ENCODE measurements around the gene BCL3.

BCL3 gene

GRCh38 chr19:44728178-44728577, 20.3 kb upstream of the BCL3 start:
- DNase-seq (ENCODE audit: low read depth), result no peak
- no peak overlapping the region for H3K4me3 ChIP-seq (ENCODE audit: control insufficient read depth, low read depth, low read length)
- no peak for TF ChIP-seq CTCF (IDR thresholded peaks at IDR 0.05; ENCODE audit: control insufficient read depth, insufficient read depth, low read depth, low read length, missing control alignments)

GRCh38 chr19:44729516-44730033, 18.9 kb upstream of the BCL3 start:
- no peak overlapping the region for H3K4me3 ChIP-seq (ENCODE audit: control insufficient read depth, low read depth, low read length)
- no peak for TF ChIP-seq CTCF (IDR thresholded peaks at IDR 0.05; ENCODE audit: control insufficient read depth, insufficient read depth, low read depth, low read length, missing control alignments)
- DNase-seq (ENCODE audit: low read depth), result no peak

GRCh38 chr19:44731081-44731480, 17.4 kb upstream of the BCL3 start:
- TF ChIP-seq CTCF (IDR thresholded peaks at IDR 0.05; ENCODE audit: control insufficient read depth, insufficient read depth, low read depth, low read length, missing control alignments), result no peak
- no peak for DNase-seq (ENCODE audit: low read depth)
- no peak overlapping the region for H3K4me3 ChIP-seq (ENCODE audit: control insufficient read depth, low read depth, low read length)

GRCh38 chr19:44731622-44732021, 16.9 kb upstream of the BCL3 start:
- TF ChIP-seq CTCF (IDR thresholded peaks at IDR 0.05; ENCODE audit: control insufficient read depth, insufficient read depth, low read depth, low read length, missing control alignments), result no peak
- DNase-seq (ENCODE audit: low read depth), result no peak
- no peak overlapping the region for H3K4me3 ChIP-seq (ENCODE audit: control insufficient read depth, low read depth, low read length)

GRCh38 chr19:44732235-44733014, 16.1 kb upstream of the BCL3 start:
- no peak overlapping the region for H3K4me3 ChIP-seq (ENCODE audit: control insufficient read depth, low read depth, low read length)
- no peak for DNase-seq (ENCODE audit: low read depth)
- no peak for TF ChIP-seq CTCF (IDR thresholded peaks at IDR 0.05; ENCODE audit: control insufficient read depth, insufficient read depth, low read depth, low read length, missing control alignments)

- H3K4me3 ChIP-seq (ENCODE audit: control insufficient read depth, low read depth, low read length), result no peak overlapping the region
- TF ChIP-seq CTCF (IDR thresholded peaks at IDR 0.05; ENCODE audit: control insufficient read depth, insufficient read depth, low read depth, low read length, missing control alignments), result no peak
- no peak for DNase-seq (ENCODE audit: low read depth)
Measured at GRCh38 chr19:44734357-44734756, 14.2 kb upstream of the BCL3 start.
